Bronchial epithelial cell (primary cell): ENCODE data around the gene SPOPL. TPM values are rescaled to one million over a fixed set of nuclear protein-coding genes. Genes with fewer than 3 reads are reported as not detected.
"Not testable (repeated sequence)": the region's sequence is repeated elsewhere in the genome, so short reads cannot be mapped to it uniquely, and the experiment has no call there.

Experiments
- DNase-seq: peaks from one replicate; pipeline ENCODE4 v3.0.0-alpha.2; 2010; ENCODE audit warnings: low read depth
- FAIRE-seq: peaks from 2 replicates; lab custom pipeline; 2011; peaks lifted over from hg19 to GRCh38; lab: Jason Lieb, UNC
- H3K27me3 ChIP-seq: 2 replicates; pipeline ENCODE4 v1.5.1; 2011; ENCODE audit warnings: low read length; ENCODE audit not compliant: control insufficient read depth, insufficient read depth
- H3K36me3 ChIP-seq: 2 replicates; pipeline ENCODE4 v1.5.1; 2011; ENCODE audit warnings: low read length; ENCODE audit not compliant: control insufficient read depth, insufficient read depth
- H3K4me3 ChIP-seq: 2 replicates; pipeline ENCODE4 v1.5.1; 2011; ENCODE audit warnings: mild to moderate bottlenecking, low read depth, low read length, control low read depth
- CTCF ChIP-seq: IDR thresholded peaks from 2 replicates; pipeline ENCODE4 v1.5.1; 2011; ENCODE audit warnings: mild to moderate bottlenecking, moderate library complexity, low read length, control low read depth, inconsistent platforms; ENCODE audit not compliant: insufficient read depth, severe bottlenecking
- total RNA-seq: library from RNA; depleted of rRNA; stranded (reverse); fragments of >200 nt; gene quantifications from 2 replicates; pipeline ENCODE4 v1.2.1, GENCODE V29; 2014

Gene SPOPL
- total RNA-seq, 1 donor from 2014 or later = 34.8 TPM

GRCh38 chr2:138518860-138519259, 17.3 kb downstream of the SPOPL start:
- no peak for DNase-seq
- H3K36me3 ChIP-seq = peaks cover 1% of the 10 kb centered on the region
- no peak for FAIRE-seq
- no peaks in the 10 kb centered on the region for H3K27me3 ChIP-seq
- H3K4me3 ChIP-seq = no peak overlapping the region
- no peak for TF ChIP-seq CTCF

GRCh38 chr2:138521821-138522220, 20.3 kb downstream of the SPOPL start:
- DNase-seq (no peak), FAIRE-seq (no peak)
- Histone ChIP-seq H3K4me3 (no peak overlapping the region), H3K36me3 (peaks cover 1% of the 10 kb centered on the region), H3K27me3 (no peaks in the 10 kb centered on the region)
- TF ChIP-seq CTCF = no peak

- H3K4me3 ChIP-seq = no peak overlapping the region
- no peak for FAIRE-seq
- H3K36me3 ChIP-seq = peaks cover 1% of the 10 kb centered on the region
- DNase-seq = no peak
- H3K27me3 ChIP-seq = no peaks in the 10 kb centered on the region
- TF ChIP-seq CTCF = no peak
Measured at GRCh38 chr2:138522556-138522955, 21.0 kb downstream of the SPOPL start.

- H3K36me3 ChIP-seq, H3K4me3 ChIP-seq, FAIRE-seq, DNase-seq, H3K27me3 ChIP-seq: not testable (repeated sequence)
Measured at GRCh38 chr2:138523018-138523672, 21.6 kb downstream of the SPOPL start.

GRCh38 chr2:138523673-138524042, 22.1 kb downstream of the SPOPL start:
- not testable (repeated sequence) for H3K27me3 ChIP-seq, H3K4me3 ChIP-seq, DNase-seq, FAIRE-seq, H3K36me3 ChIP-seq

GRCh38 chr2:138524353-138524752, 22.8 kb downstream of the SPOPL start:
- not testable (repeated sequence) for DNase-seq, H3K4me3 ChIP-seq, FAIRE-seq, H3K27me3 ChIP-seq, H3K36me3 ChIP-seq

GRCh38 chr2:138531913-138532312, 30.3 kb downstream of the SPOPL start:
- DNase-seq (no peak), FAIRE-seq (no peak)
- Histone ChIP-seq H3K36me3 (peaks cover 1% of the 10 kb centered on the region), H3K4me3 (no peak overlapping the region), H3K27me3 (no peaks in the 10 kb centered on the region)
- TF ChIP-seq CTCF = no peak
